Measurements from ENCODE around the gene C5orf15.

C5orf15 gene

GRCh38 chr5:133919148-133920136 is 49.0 kb downstream of the C5orf15 start:
- no peak for DNase-seq

GRCh38 chr5:133918731-133919130 is 49.7 kb downstream of the C5orf15 start:
- no peak for DNase-seq

DNA sequence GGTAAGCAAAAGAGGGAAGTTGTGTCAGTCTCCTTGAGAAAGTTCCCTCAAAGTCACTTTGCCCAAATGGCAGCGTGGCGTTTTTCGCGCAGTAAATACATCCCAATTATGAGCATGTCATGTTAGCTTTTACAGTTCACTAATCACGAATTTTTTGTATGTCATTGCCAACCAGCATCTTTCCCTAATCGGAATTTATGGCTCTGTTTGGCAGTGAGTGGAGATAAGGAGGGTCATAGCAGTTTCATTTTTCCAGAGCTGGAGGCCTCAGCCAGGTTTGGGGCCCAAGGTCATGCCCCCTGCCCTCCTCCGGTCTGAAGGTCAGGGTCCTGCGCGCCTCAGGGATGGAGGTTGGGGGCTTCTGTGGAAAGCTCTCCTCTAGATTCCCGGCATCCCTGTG is 50.1 kb downstream of the C5orf15 start:
- no peak for DNase-seq

- no peak for DNase-seq
These were observed 50.6 kb downstream of the C5orf15 start for GRCh38 chr5:133917785-133918184.

GRCh38 chr5:133916914-133917313 is 51.5 kb downstream of the C5orf15 start:
- DNase-seq = no peak

GRCh38 chr5:133916479-133916878 is 51.9 kb downstream of the C5orf15 start:
- no peak for DNase-seq

DNA sequence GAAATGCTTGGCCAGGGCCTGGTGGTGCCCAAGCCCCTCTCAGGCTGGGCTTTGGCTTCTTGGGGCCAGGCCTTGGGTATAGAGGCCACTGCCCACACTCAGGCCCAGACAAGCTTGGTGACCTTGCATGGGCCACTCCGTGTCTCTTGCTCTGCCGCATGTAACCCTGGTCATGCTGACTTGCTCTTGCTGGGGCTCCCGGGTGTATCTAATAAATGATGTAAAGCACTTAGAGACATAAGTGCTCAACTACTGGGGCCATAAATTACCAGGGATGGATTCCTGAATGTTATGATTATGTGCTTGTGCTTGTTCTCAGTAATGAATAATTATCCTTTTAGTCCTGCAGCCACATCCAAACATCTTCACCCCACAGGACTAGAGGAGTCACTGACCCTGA is 54.0 kb downstream of the C5orf15 start:
- no peak for DNase-seq

- no peak for DNase-seq
These were observed 54.8 kb downstream of the C5orf15 start for GRCh38 chr5:133913413-133914155.

DNA sequence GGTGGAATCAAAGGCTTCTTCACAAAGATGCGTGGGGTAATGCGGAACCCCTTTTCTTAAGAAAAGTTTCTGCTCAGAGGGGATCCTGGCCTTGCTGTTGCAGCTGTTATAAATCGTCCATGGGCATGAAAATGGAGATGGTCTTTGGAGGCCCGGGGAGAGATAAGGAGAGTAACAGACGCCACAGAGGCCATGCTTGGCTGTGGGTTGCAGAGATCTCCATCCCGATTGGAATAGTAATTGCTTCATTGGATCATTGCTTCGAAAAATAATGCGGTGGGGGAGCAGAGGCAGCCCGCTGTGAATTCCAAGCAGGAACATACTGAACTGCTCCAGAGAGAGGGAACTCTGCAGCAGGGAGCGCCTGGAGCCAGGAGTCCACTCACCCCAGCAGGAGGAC is 55.5 kb downstream of the C5orf15 start:
- no peak for DNase-seq

DNA sequence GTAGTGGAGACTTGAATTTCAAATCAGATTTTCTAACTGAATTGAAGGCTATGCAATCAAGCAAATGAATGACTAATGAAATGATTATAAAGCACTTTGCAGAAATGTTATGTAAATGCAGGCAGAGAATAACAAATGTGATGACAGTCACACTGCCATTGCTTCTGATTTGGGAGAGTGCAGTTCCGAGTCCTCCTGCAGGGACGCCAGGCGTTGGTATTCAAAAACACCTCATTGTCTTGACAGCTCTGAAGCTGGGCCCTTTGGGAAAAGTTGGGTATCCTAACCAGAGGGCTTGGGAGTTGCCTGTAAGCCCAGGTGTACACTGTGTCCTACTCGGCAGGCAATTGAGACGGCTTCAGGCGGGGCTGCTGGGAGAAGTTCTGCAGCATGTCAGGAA is 57.9 kb downstream of the C5orf15 start:
- no peak for DNase-seq

DNA sequence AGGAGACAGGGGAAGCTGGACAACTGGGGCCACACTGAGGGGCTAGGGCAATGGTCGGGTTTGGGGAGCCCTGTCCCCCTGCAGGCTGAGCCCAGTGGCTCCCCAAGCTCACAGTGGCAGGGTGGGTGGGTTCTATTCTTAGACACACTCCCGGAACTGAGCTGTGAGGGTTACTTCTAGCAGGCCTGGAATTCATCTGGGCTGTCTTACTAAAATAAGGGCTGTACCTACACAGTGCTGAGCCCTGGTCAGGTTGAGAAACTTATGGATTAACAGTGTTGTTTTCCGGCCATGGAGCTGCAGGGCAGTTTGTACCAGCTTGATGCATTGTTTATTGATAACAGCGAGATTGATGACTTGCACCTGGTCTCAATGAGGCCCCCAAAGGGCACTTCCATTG is 58.8 kb downstream of the C5orf15 start:
- no peak for DNase-seq

- no peak for DNase-seq
These were observed 61.4 kb downstream of the C5orf15 start for GRCh38 chr5:133907075-133907474.

DNA sequence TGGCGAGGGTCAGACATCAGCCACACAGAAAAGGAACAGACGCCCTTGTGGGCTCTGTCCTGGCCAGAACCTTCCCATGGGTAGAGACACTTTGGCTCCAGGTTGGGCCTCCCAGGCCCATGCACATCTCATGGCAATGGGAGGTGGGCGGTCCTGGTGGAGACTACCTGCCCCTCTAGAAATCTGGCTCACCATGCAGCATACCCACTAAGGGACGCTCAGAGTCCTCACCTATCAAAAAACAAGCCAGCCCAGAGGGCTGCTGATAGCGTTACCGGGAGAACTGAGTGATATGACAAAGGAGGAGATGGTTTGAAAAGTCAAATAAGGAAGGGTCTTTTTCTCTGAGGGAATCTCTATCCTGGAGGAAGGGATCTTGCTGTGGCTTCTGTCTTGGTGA is 62.1 kb downstream of the C5orf15 start:
- DNase-seq = no peak
